Esophagus squamous epithelium (tissue), 5 donors: ENCODE measurements around the gene GALNT10. TPM values are rescaled to one million over a fixed set of nuclear protein-coding genes. Genes with fewer than 3 reads are reported as not detected.

Experiments
- DNase-seq: peaks from one replicate; lab custom pipeline; 2025; lab: John Stamatoyannopoulos, UW
- H3K27ac ChIP-seq, 4 donors: fragments of 200-600 bp; sonication (generic); one replicate each; pipeline ENCODE4 v1.5.1; 2016 to 2019; ENCODE audit warnings: mild to moderate bottlenecking in 1 of 4
- H3K27me3 ChIP-seq, 4 donors: fragments of 200-600 bp; sonication (generic); 1 replicate in 3 of 4; 2 replicates in 1 of 4; pipeline versions ENCODE4 v1.5.1 to v1.6.0; 2017 to 2021; ENCODE audit warnings: antibody characterized with exemption in 1 of 4
- H3K36me3 ChIP-seq, 3 donors: fragments of 200-600 bp; sonication (generic); one replicate each; pipeline ENCODE4 v1.5.1; 2016 to 2019
- H3K4me1 ChIP-seq, 3 donors: fragments of 200-600 bp; sonication (generic); one replicate each; pipeline ENCODE4 v1.5.1; 2017 to 2019
- H3K4me3 ChIP-seq, 4 donors: fragments of 200-600 bp; sonication (generic); 1 replicate in 3 of 4; 2 replicates in 1 of 4; pipeline ENCODE4 v1.5.1; 2016 to 2019; ENCODE audit warnings: mild to moderate bottlenecking in 2 of 4, moderate library complexity in 1 of 4
- H3K9me3 ChIP-seq, 3 donors: fragments of 200-600 bp; sonication (generic); one replicate each; pipeline ENCODE4 v1.5.1; 2016 to 2019
- CTCF ChIP-seq, 6 experiments: fragments of 450-650 bp in 4 of 6; fragments of 200-600 bp in 2 of 6; sonication (generic) in 2 of 6; IDR thresholded peaks; one replicate each; pipeline ENCODE4 v1.5.1; 2016 to 2019; ENCODE audit warnings: antibody characterized with exemption in 6 of 6, mild to moderate bottlenecking in 4 of 6, moderate library complexity in 4 of 6
- POLR2A ChIP-seq, 4 donors: fragments of 450-650 bp; IDR thresholded peaks; one replicate each; pipeline ENCODE4 v1.6.1; 2017; ENCODE audit warnings: antibody characterized with exemption in 4 of 4, mild to moderate bottlenecking in 4 of 4, moderate library complexity in 3 of 4
- WGBS, 2 donors: methylation state at CpG; one replicate each; pipeline ENCODE4 v1.1.5; 2018; 5-methylcytosine and 5-hydroxymethylcytosine counted together
- intact Hi-C: fragments of 100-400 bp; cut with DNase I; formaldehyde crosslinking; loops from one replicate; pipeline ENCODE4 v1.15.0; 2022
- total RNA-seq, 4 donors: library from RNA; depleted of rRNA; stranded (reverse); fragments of >200 nt; gene quantifications; one replicate each; pipeline ENCODE4 v1.1.0, GENCODE V29; 2016
- donor health status: DM: yes; HTN: yes; CAD: no.

The GALNT10 gene
- total RNA-seq, 4 donors from 2014 or later: 3.6 to 47.2 (median 9.0) TPM

GRCh38 chr5:154342963-154343362 is 152.4 kb downstream of the GALNT10 start:
- H3K4me1 ChIP-seq: no peaks in the 10 kb centered on the region
- no peaks in the 10 kb centered on the region for H3K27me3 ChIP-seq
- H3K9me3 ChIP-seq: no peaks in the 10 kb centered on the region
- 72 to 83% methylated on average over 3 to 4 of the region's 4 CpGs for WGBS, 2 donors
- no peak for DNase-seq
- intact Hi-C loops: no loop called here
- no peak overlapping the region for H3K4me3 ChIP-seq
- no peak for TF ChIP-seq CTCF (IDR thresholded peaks at IDR 0.05)
- TF ChIP-seq POLR2A (IDR thresholded peaks at IDR 0.05): no peak
- no peaks in the 10 kb centered on the region for H3K36me3 ChIP-seq
- no peak overlapping the region for H3K27ac ChIP-seq

GRCh38 chr5:154344461-154344860 is 153.9 kb downstream of the GALNT10 start:
- no peaks in the 10 kb centered on the region for H3K9me3 ChIP-seq
- H3K27ac ChIP-seq: no peak overlapping the region
- H3K4me3 ChIP-seq: no peak overlapping the region
- H3K4me1 ChIP-seq: no peaks in the 10 kb centered on the region
- intact Hi-C loops: no loop called here
- no peak for TF ChIP-seq POLR2A (IDR thresholded peaks at IDR 0.05)
- no peak for TF ChIP-seq CTCF (IDR thresholded peaks at IDR 0.05)
- H3K36me3 ChIP-seq: no peaks in the 10 kb centered on the region
- DNase-seq: no peak
- H3K27me3 ChIP-seq: no peaks in the 10 kb centered on the region
- 94 to 97% methylated on average over 5 of the region's 5 CpGs for WGBS, 2 donors

- WGBS, 2 donors: 92 to 95% methylated on average over 5 of the region's 5 CpGs
- H3K27me3 ChIP-seq: no peaks in the 10 kb centered on the region
- H3K4me3 ChIP-seq: no peak overlapping the region
- no peaks in the 10 kb centered on the region for H3K9me3 ChIP-seq
- no peak for DNase-seq
- no peaks in the 10 kb centered on the region for H3K4me1 ChIP-seq
- no peak for TF ChIP-seq CTCF (IDR thresholded peaks at IDR 0.05)
- no peak for TF ChIP-seq POLR2A (IDR thresholded peaks at IDR 0.05)
- intact Hi-C loops: no loop called here
- no peaks in the 10 kb centered on the region for H3K36me3 ChIP-seq
- no peak overlapping the region for H3K27ac ChIP-seq
Observed at GRCh38 chr5:154345255-154345952, 154.9 kb downstream of the GALNT10 start.

GRCh38 chr5:154346427-154346826 is 155.9 kb downstream of the GALNT10 start:
- TF ChIP-seq POLR2A (IDR thresholded peaks at IDR 0.05) (no peak), CTCF (IDR thresholded peaks at IDR 0.05) (no peak)
- H3K4me1 ChIP-seq: no peaks in the 10 kb centered on the region
- H3K27me3 ChIP-seq: no peaks in the 10 kb centered on the region
- no peak overlapping the region for H3K27ac ChIP-seq
- no peaks in the 10 kb centered on the region for H3K36me3 ChIP-seq
- H3K4me3 ChIP-seq: no peak overlapping the region
- WGBS, 2 donors: 79 to 85% methylated on average over 1 of the region's 1 CpG
- intact Hi-C loops: no loop called here
- no peaks in the 10 kb centered on the region for H3K9me3 ChIP-seq
- DNase-seq: no peak

DNA sequence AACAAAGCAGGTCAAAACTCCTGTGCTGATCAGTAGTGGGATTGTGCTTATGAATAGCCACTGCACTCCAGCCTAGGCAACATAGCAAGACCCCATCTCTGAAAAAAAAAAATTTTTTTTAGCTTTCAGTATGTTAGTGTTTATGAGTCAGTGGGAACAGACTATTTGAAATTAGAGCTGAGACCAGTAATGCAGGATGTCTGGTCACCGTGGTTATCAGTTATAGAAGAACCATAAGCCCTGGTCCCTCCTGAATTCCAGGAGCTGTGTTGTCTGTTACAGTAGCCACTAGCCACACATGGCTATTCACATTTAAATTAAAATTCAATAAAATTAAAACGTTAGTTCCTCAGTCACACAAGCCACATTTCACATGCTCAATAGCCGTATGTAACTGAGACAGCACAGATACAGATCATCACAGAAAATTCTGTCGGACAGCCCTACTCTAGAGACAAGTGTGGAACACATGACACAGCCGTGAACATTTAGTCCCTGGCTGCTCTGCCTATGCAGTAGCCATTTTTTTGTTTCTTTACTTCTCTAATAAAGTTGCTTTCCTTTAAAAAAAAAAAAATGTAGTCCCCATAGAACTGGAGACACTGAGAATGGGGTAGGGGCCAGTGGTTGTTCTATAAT is 159.2 kb downstream of the GALNT10 start:
- intact Hi-C loops: no loop called here
- Histone ChIP-seq H3K9me3 (no peaks in the 10 kb centered on the region), H3K27ac (no peak overlapping the region), H3K36me3 (no peaks in the 10 kb centered on the region), H3K4me3 (no peak overlapping the region), H3K4me1 (no peaks in the 10 kb centered on the region), H3K27me3 (no peaks in the 10 kb centered on the region)
- DNase-seq: no peak
- no peak for TF ChIP-seq CTCF (IDR thresholded peaks at IDR 0.05)
- no peak for TF ChIP-seq POLR2A (IDR thresholded peaks at IDR 0.05)
- WGBS, 2 donors: 95 to 96% methylated on average over 5 of the region's 5 CpGs
